Measurements from ENCODE around the gene ARHGAP19. TPM values are rescaled to one million over a fixed set of nuclear protein-coding genes. Genes with fewer than 3 reads are reported as not detected.

ARHGAP19 gene
- total RNA-seq, 3 donors from 2014 or later: 5.9 to 10.7 (median 8.8) TPM

GRCh38 chr10:97222326-97222961, 70.0 kb downstream of the ARHGAP19 start:
- no peak for DNase-seq
- intact Hi-C loops (cut with DNase I, micrococcal nuclease): no loop called here
- no peak for ATAC-seq
- H3K4me3 ChIP-seq: no peak overlapping the region
- H3K9me3 ChIP-seq: no peaks in the 10 kb centered on the region
- no peaks in the 10 kb centered on the region for H3K4me1 ChIP-seq (ENCODE audit: low read depth)
- H3K36me3 ChIP-seq (ENCODE audit: low read depth): no peaks in the 10 kb centered on the region
- TF ChIP-seq, protein P1, sequence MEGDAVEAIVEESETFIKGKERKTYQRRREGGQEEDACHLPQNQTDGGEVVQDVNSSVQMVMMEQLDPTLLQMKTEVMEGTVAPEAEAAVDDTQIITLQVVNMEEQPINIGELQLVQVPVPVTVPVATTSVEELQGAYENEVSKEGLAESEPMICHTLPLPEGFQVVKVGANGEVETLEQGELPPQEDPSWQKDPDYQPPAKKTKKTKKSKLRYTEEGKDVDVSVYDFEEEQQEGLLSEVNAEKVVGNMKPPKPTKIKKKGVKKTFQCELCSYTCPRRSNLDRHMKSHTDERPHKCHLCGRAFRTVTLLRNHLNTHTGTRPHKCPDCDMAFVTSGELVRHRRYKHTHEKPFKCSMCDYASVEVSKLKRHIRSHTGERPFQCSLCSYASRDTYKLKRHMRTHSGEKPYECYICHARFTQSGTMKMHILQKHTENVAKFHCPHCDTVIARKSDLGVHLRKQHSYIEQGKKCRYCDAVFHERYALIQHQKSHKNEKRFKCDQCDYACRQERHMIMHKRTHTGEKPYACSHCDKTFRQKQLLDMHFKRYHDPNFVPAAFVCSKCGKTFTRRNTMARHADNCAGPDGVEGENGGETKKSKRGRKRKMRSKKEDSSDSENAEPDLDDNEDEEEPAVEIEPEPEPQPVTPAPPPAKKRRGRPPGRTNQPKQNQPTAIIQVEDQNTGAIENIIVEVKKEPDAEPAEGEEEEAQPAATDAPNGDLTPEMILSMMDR (IDR thresholded peaks at IDR 0.05): no peak

- Histone ChIP-seq H3K4me3 (no peak overlapping the region), H3K4me1 (ENCODE audit: low read depth) (no peaks in the 10 kb centered on the region), H3K9me3 (no peaks in the 10 kb centered on the region), H3K36me3 (ENCODE audit: low read depth) (no peaks in the 10 kb centered on the region)
- intact Hi-C loops (cut with DNase I, micrococcal nuclease): no loop called here
- no peak for ATAC-seq
- TF ChIP-seq, protein P1 (IDR thresholded peaks at IDR 0.05): no peak
- no peak for DNase-seq
These were observed 72.1 kb downstream of the ARHGAP19 start for GRCh38 chr10:97220355-97220754.

GRCh38 chr10:97217299-97217698, 75.1 kb downstream of the ARHGAP19 start:
- Histone ChIP-seq H3K9me3 (no peaks in the 10 kb centered on the region), H3K36me3 (ENCODE audit: low read depth) (no peaks in the 10 kb centered on the region), H3K4me1 (ENCODE audit: low read depth) (no peaks in the 10 kb centered on the region), H3K4me3 (no peak overlapping the region)
- intact Hi-C loops (cut with DNase I, micrococcal nuclease): no loop called here
- ATAC-seq: no peak
- DNase-seq: no peak
- TF ChIP-seq, protein P1 (IDR thresholded peaks at IDR 0.05): no peak

DNA sequence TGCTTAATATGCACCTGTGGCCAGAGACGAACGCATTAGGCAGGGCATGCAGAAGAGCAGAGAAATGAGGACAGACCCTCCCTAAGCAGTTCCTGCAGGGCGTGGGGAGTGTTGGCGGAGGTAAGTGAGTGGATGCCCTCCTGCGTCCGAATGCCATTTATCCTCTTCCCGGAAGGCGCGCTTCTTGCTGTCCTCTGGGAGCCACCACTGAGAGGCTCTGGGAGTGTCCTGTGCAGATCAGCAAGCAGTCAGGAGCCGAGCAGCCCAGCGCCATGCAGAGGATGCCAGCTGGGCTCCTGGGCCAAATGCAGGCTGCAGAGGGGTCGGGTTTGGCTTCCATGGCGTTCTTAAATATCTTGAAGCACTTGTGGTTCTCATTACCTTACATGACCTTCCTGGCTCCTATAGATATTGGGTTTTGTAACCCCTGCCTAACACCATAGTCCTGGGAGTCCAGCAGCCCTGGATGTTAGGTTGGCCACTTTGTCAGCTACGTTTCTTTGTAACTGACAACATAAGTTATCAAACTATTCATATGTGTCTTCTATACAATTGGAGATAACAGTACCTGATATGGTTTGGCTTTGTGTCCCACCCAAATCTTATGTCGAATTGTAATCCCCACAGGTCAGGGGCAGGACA, 76.7 kb downstream of the ARHGAP19 start:
- DNase-seq (no peak), ATAC-seq (no peak)
- no peak overlapping the region for H3K4me3 ChIP-seq
- TF ChIP-seq, protein P1 (IDR thresholded peaks at IDR 0.05): no peak
- H3K36me3 ChIP-seq (ENCODE audit: low read depth): no peaks in the 10 kb centered on the region
- intact Hi-C loops (cut with DNase I, micrococcal nuclease): no loop called here
- H3K4me1 ChIP-seq (ENCODE audit: low read depth): no peaks in the 10 kb centered on the region
- H3K9me3 ChIP-seq: no peaks in the 10 kb centered on the region

DNA sequence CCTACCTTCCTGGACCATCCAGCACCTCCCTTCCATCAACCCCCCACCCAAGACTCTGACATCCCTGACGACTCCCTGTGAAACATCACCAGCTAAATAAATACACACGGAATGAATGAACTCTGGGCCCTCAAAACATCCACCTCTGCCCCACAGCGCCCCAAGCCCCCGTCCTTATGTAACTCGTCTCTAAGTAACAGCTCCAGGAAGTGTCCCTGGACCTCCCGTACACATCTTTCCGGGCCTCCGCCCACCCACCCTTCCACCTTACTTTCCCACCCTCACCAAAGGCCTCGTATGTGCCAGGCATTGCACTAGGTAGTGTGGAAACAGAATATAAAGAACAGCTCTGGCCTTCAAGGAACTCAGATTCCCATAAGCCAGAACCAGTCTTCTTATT, 79.0 kb downstream of the ARHGAP19 start:
- Histone ChIP-seq H3K9me3 (no peaks in the 10 kb centered on the region), H3K36me3 (ENCODE audit: low read depth) (no peaks in the 10 kb centered on the region), H3K4me3 (no peak overlapping the region), H3K4me1 (ENCODE audit: low read depth) (no peaks in the 10 kb centered on the region)
- intact Hi-C loops (cut with DNase I, micrococcal nuclease): no loop called here
- DNase-seq (no peak), ATAC-seq (no peak)
- TF ChIP-seq, protein P1 (IDR thresholded peaks at IDR 0.05): no peak
